PC-9 (cell line): Measurements from ENCODE around the gene KCNH4. TPM values are rescaled to one million over a fixed set of nuclear protein-coding genes. Genes with fewer than 3 reads are reported as not detected.

ENCODE experiments used
- BruUV-seq: library from RNA; stranded (reverse); fragments of 400-500 nt; replicated peaks from 2 replicates; lab custom pipeline; 2021; lab: Mats Ljungman, UMichigan
- CTCF ChIA-PET: fragments of 300-600 bp; sonication (Branson Sonifier 250); formaldehyde crosslinking; loops from one replicate; lab custom pipeline; 2022; ENCODE audit warnings: antibody characterized with exemption; lab: Charles Lee
- POLR2A ChIA-PET: fragments of 300-600 bp; sonication (Branson Sonifier 250); formaldehyde crosslinking; loops from one replicate; lab custom pipeline; 2022; ENCODE audit warnings: antibody characterized with exemption; ENCODE audit not compliant: unreplicated experiment; lab: Charles Lee
- DNase-seq, 2 experiments: peaks; one replicate each; pipeline versions ENCODE4 v3.0.0 to v3.0.0-alpha.2; 2015 to 2022; ENCODE audit warnings: mixed read lengths in 1 of 2
- H2AFZ ChIP-seq: fragments of 200-600 bp; sonication (generic); 2 replicates; pipeline ENCODE4 v1.8.1; 2017; ENCODE audit warnings: antibody characterized with exemption
- H3F3A ChIP-seq: fragments of 200-600 bp; sonication (generic); 2 replicates; pipeline ENCODE4 v1.8.1; 2017; ENCODE audit warnings: antibody characterized with exemption, mild to moderate bottlenecking, low read depth; ENCODE audit not compliant: insufficient read depth
- H3K27ac ChIP-seq: fragments of 200-600 bp; sonication (generic); 2 replicates; pipeline ENCODE4 v1.6.1; 2016; ENCODE audit warnings: mixed run types
- H3K27me3 ChIP-seq: fragments of 200-600 bp; sonication (generic); 2 replicates; pipeline ENCODE4 v1.6.1; 2016; ENCODE audit warnings: low read depth, mixed run types; ENCODE audit not compliant: insufficient read depth
- H3K36me3 ChIP-seq: fragments of 200-600 bp; sonication (generic); 2 replicates; pipeline ENCODE4 v1.6.1; 2016; ENCODE audit warnings: low read depth, mixed run types
- H3K4me1 ChIP-seq: fragments of 200-600 bp; sonication (generic); replicated peaks from 2 replicates; pipeline ENCODE4 v1.6.1; 2016; ENCODE audit warnings: mixed run types; ENCODE audit not compliant: insufficient read depth
- H3K4me2 ChIP-seq: fragments of 200-600 bp; sonication (generic); 2 replicates; pipeline ENCODE4 v1.6.1; 2017; ENCODE audit warnings: mixed run types
- H3K4me3 ChIP-seq: fragments of 200-600 bp; sonication (generic); 2 replicates; pipeline ENCODE4 v1.6.1; 2016; ENCODE audit warnings: mixed run types
- H3K79me2 ChIP-seq: fragments of 200-600 bp; sonication (generic); 2 replicates; pipeline ENCODE4 v1.6.1; 2017; ENCODE audit warnings: low read depth, mixed run types
- H3K9me2 ChIP-seq: fragments of 200-600 bp; sonication (generic); 2 replicates; pipeline ENCODE4 v1.8.1; 2017; ENCODE audit warnings: mild to moderate bottlenecking; ENCODE audit not compliant: insufficient read depth
- H3K9me3 ChIP-seq: fragments of 200-600 bp; sonication (generic); 2 replicates; pipeline ENCODE4 v1.8.1; 2016; ENCODE audit warnings: low read depth; ENCODE audit not compliant: insufficient read depth
- H4K20me1 ChIP-seq: fragments of 200-600 bp; sonication (generic); 2 replicates; pipeline ENCODE4 v1.8.1; 2017; ENCODE audit not compliant: insufficient read depth
- EZH2 ChIP-seq: fragments of 200-600 bp; sonication (generic); IDR thresholded peaks from 2 replicates; pipeline ENCODE4 v1.8.0; 2017; ENCODE audit warnings: antibody characterized with exemption, low read depth
- intact Hi-C: fragments of 100-400 bp; cut with micrococcal nuclease; formaldehyde crosslinking; loops from one replicate; pipeline ENCODE4 v1.10.0; 2022; ENCODE audit not compliant: unreplicated experiment
- total RNA-seq: library from RNA; stranded (reverse); gene quantifications from 2 replicates; pipeline ENCODE4 v1.2.3, GENCODE V29; 2021
- TF ChIP-seq, protein P1 (sequence below): fragments of 200-600 bp; sonication (generic); conservative IDR thresholded peaks from 2 replicates; pipeline ENCODE4 v1.6.1; 2017; ENCODE audit warnings: mixed run types, antibody characterized with exemption, mild to moderate bottlenecking, moderate library complexity

KCNH4 gene
- total RNA-seq, 1 experiment from 2014 or later = not detected

DNA sequence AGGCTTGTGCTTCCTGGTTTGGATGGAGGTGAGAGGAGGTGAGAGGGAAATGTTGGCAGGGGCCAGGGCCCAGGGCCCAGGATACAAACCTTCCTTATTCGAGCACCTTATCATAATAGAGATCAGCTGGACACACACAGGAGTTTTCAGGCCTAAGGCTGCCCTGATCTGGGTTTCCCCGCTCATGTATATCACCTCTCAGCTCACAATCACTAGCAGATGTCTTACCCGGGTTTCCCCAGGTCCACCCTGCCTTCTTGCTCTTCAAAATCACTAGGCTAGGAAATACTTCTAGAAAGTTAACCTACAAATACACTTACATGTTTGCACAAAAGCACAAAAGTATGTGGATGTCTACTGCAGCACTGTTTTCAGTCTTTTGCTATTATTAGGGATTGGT is 54.1 kb downstream of the KCNH4 start:
- intact Hi-C loops = no loop called here
- H3K36me3 ChIP-seq = no peaks in the 10 kb centered on the region
- POLR2A ChIA-PET = interaction anchor here (0.5 kb wide), 1 partner anchor 296 kb away, joined by 6 read pairs; the partner anchor contains the start of gene CAVIN1
- TF ChIP-seq EZH2 = no peak
- TF ChIP-seq, protein P1, sequence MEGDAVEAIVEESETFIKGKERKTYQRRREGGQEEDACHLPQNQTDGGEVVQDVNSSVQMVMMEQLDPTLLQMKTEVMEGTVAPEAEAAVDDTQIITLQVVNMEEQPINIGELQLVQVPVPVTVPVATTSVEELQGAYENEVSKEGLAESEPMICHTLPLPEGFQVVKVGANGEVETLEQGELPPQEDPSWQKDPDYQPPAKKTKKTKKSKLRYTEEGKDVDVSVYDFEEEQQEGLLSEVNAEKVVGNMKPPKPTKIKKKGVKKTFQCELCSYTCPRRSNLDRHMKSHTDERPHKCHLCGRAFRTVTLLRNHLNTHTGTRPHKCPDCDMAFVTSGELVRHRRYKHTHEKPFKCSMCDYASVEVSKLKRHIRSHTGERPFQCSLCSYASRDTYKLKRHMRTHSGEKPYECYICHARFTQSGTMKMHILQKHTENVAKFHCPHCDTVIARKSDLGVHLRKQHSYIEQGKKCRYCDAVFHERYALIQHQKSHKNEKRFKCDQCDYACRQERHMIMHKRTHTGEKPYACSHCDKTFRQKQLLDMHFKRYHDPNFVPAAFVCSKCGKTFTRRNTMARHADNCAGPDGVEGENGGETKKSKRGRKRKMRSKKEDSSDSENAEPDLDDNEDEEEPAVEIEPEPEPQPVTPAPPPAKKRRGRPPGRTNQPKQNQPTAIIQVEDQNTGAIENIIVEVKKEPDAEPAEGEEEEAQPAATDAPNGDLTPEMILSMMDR = no peak
- H3F3A ChIP-seq = peaks cover 7% of the 10 kb centered on the region; the same call in 1 of the 2 replicates
- no peak overlapping the region for H3K4me3 ChIP-seq
- no peaks in the 10 kb centered on the region for H3K27me3 ChIP-seq
- BruUV-seq = no TSS peak
- H3K9me3 ChIP-seq = no peaks in the 10 kb centered on the region
- no peak overlapping the region for H2AFZ ChIP-seq
- H3K4me1 ChIP-seq = no peaks in the 10 kb centered on the region
- H4K20me1 ChIP-seq = peaks cover 6% of the 10 kb centered on the region; the same call in 1 of the 2 replicates
- DNase-seq = no peak
- no peaks in the 10 kb centered on the region for H3K9me2 ChIP-seq
- no peak overlapping the region for H3K4me2 ChIP-seq
- peaks cover 14% of the 10 kb centered on the region; the same call in 1 of the 2 replicates for H3K79me2 ChIP-seq
- CTCF ChIA-PET = no interaction called here
- no peak overlapping the region for H3K27ac ChIP-seq

DNA sequence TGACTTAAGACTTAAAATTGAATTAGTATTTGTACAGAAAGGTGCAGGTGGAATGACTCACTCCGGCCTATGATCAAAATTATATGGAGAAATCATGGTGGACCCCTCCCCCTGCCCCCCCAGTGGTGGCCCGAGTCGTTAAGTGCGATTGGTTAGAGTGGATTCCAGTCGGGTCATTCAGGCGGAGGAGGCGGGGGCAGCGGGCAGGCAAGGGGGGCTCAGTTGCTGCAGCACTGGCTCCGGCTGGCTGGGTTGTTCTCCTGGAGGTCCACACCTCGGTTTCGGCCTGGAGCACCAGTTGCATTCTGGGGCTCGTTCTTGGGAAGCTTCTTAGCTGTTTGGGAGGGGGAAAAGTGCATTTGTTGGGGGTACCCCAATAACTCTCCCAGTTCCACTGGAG is 55.4 kb downstream of the KCNH4 start:
- no peaks in the 10 kb centered on the region for H3K36me3 ChIP-seq
- intact Hi-C loops = no loop called here
- POLR2A ChIA-PET = no interaction called here

DNA sequence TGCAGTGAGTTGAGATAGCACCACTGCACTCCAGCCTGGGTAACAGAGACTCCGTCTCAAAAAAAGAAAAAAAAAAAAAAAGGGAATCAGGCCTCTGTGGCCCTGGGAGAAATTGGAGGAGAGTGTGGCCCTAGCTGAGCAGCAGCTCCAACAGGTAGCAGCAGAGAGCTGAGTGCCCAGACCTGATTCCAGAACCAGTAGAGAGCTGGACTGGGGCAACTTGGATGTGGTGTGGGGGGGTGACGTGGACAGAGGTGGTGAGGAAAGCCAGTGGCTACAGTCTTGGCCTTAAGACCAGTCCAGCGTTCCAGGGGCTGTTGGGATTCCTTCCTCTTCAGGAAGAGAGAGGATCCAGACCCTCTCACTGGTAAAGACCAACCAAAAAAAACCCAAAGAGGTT is 56.7 kb downstream of the KCNH4 start:
- DNase-seq = no peak
- Histone ChIP-seq H3F3A (peaks cover 9% of the 10 kb centered on the region; the same call in 1 of the 2 replicates), H4K20me1 (no peaks in the 10 kb centered on the region), H3K9me3 (no peaks in the 10 kb centered on the region), H3K4me1 (no peaks in the 10 kb centered on the region; the same call in 1 of the 2 replicates), H3K4me2 (no peak overlapping the region), H3K9me2 (no peaks in the 10 kb centered on the region), H3K27me3 (no peaks in the 10 kb centered on the region), H3K4me3 (no peak overlapping the region), H3K27ac (no peak overlapping the region), H3K79me2 (peaks cover 6% of the 10 kb centered on the region), H2AFZ (no peak overlapping the region), H3K36me3 (no peaks in the 10 kb centered on the region)
- CTCF ChIA-PET = interaction anchor here (0.7 kb wide), 1 partner anchor 365 kb away, joined by 3 read pairs; no protein-coding TSS in a partner anchor
- BruUV-seq = no TSS peak
- POLR2A ChIA-PET = no interaction called here
- TF ChIP-seq, protein P1 = no peak
- TF ChIP-seq EZH2 = no peak
- intact Hi-C loops = no loop called here

More for the DNA sequence above, 55.4 kb downstream of the KCNH4 start:
- Histone ChIP-seq H3K27me3 (no peaks in the 10 kb centered on the region), H2AFZ (no peak overlapping the region), H3K79me2 (peaks cover 2% of the 10 kb centered on the region), H3K4me3 (no peak overlapping the region), H3F3A (peaks cover 9% of the 10 kb centered on the region; the same call in 1 of the 2 replicates), H3K9me3 (no peaks in the 10 kb centered on the region), H3K9me2 (no peaks in the 10 kb centered on the region), H4K20me1 (0 out of 2 replicates have a peak, but pooled peaks cover under 1% of the 10 kb centered on the region), H3K4me1 (no peaks in the 10 kb centered on the region; the same call in 1 of the 2 replicates), H3K27ac (no peak overlapping the region), H3K4me2 (no peak overlapping the region)
- no peak for TF ChIP-seq EZH2
- TF ChIP-seq, protein P1 = no peak
- BruUV-seq = no TSS peak
- no peak for DNase-seq
- CTCF ChIA-PET = no interaction called here
